H9 (cell line): ENCODE data around the gene SNRNP200. TPM values are rescaled to one million over a fixed set of nuclear protein-coding genes. Genes with fewer than 3 reads are reported as not detected.

Experiments used
- DNase-seq: peaks from one replicate; pipeline ENCODE4 v3.0.0-alpha.2; 2017
- H2AFZ ChIP-seq: one replicate; pipeline ENCODE4 v1.6.1; 2013; ENCODE audit warnings: mild to moderate bottlenecking, low read length, control low read depth, moderate library complexity
- H2AK5ac ChIP-seq: 2 replicates; pipeline ENCODE4 v1.6.1; 2013; ENCODE audit warnings: low read length, control low read depth, mixed read lengths; ENCODE audit not compliant: insufficient read length
- H2BK120ac ChIP-seq: one replicate; pipeline ENCODE4 v1.6.1; 2013; ENCODE audit warnings: low read depth, mild to moderate bottlenecking, low read length, control low read depth, inconsistent platforms; ENCODE audit not compliant: poor library complexity, severe bottlenecking
- H2BK12ac ChIP-seq: 2 replicates; pipeline ENCODE4 v1.6.1; 2013; ENCODE audit warnings: low read length, control low read depth, mixed read lengths, low read depth; ENCODE audit not compliant: insufficient read length
- H2BK15ac ChIP-seq: 2 replicates; pipeline ENCODE4 v1.6.1; 2013; ENCODE audit warnings: low read depth, low read length, control low read depth
- H2BK20ac ChIP-seq: one replicate; pipeline ENCODE4 v1.6.1; 2013; ENCODE audit warnings: low read depth, mild to moderate bottlenecking, low read length, control low read depth, inconsistent platforms; ENCODE audit not compliant: poor library complexity, severe bottlenecking
- H2BK5ac ChIP-seq: 2 replicates; pipeline ENCODE4 v1.6.1; 2013; ENCODE audit warnings: low read length, control low read depth, mixed read lengths; ENCODE audit not compliant: insufficient read length
- H3K14ac ChIP-seq: 2 replicates; pipeline ENCODE4 v1.6.1; 2013; ENCODE audit warnings: low read length, control low read depth; ENCODE audit not compliant: insufficient read depth
- H3K18ac ChIP-seq: 2 replicates; pipeline ENCODE4 v1.6.1; 2013; ENCODE audit warnings: low read depth, mild to moderate bottlenecking, mixed read lengths, low read length, control low read depth; ENCODE audit not compliant: insufficient read length
- H3K23ac ChIP-seq: 2 replicates; pipeline ENCODE4 v1.6.1; 2013; ENCODE audit warnings: low read length, control low read depth, mixed read lengths, low read depth; ENCODE audit not compliant: insufficient read length
- H3K23me2 ChIP-seq: 2 replicates; pipeline ENCODE4 v1.6.1; 2013; ENCODE audit warnings: low read depth, mild to moderate bottlenecking, mixed read lengths, low read length, control low read depth; ENCODE audit not compliant: insufficient read length, poor library complexity, severe bottlenecking
- H3K27ac ChIP-seq: 2 replicates; pipeline ENCODE4 v1.5.1; 2013; ENCODE audit warnings: low read length, control low read depth, mixed read lengths, low read depth; ENCODE audit not compliant: insufficient read length
- H3K27me3 ChIP-seq: 2 replicates; pipeline ENCODE4 v1.6.1; 2013; ENCODE audit warnings: low read length, control low read depth, inconsistent platforms; ENCODE audit not compliant: insufficient read depth
- H3K4ac ChIP-seq: 2 replicates; pipeline ENCODE4 v1.6.1; 2013; ENCODE audit warnings: low read depth, mild to moderate bottlenecking, control low read depth, inconsistent platforms, low read length, moderate library complexity
- H3K4me1 ChIP-seq: 2 replicates; pipeline ENCODE4 v1.6.1; 2013; ENCODE audit warnings: low read length, control low read depth, inconsistent platforms; ENCODE audit not compliant: insufficient read depth
- H3K4me2 ChIP-seq: 2 replicates; pipeline ENCODE4 v1.6.1; 2013; ENCODE audit warnings: low read length, control low read depth, mixed read lengths; ENCODE audit not compliant: insufficient read length, insufficient read depth
- H3K56ac ChIP-seq: 2 replicates; pipeline ENCODE4 v1.6.1; 2013; ENCODE audit warnings: low read depth, mild to moderate bottlenecking, mixed read lengths, low read length, control low read depth; ENCODE audit not compliant: insufficient read length
- H3K79me1 ChIP-seq: 2 replicates; pipeline ENCODE4 v1.6.1; 2013; ENCODE audit warnings: low read depth, mild to moderate bottlenecking, moderate library complexity, low read length, control low read depth, inconsistent platforms; ENCODE audit not compliant: insufficient read depth, poor library complexity, severe bottlenecking
- H3K79me2 ChIP-seq: 2 replicates; pipeline ENCODE4 v1.6.1; 2013; ENCODE audit warnings: low read length, control low read depth, inconsistent platforms; ENCODE audit not compliant: insufficient read depth
- H3K9ac ChIP-seq: 2 replicates; pipeline ENCODE4 v1.6.1; 2013; ENCODE audit warnings: low read length, control low read depth, mixed read lengths; ENCODE audit not compliant: insufficient read length; ENCODE audit errors: extremely low read depth
- H3K9me3 ChIP-seq: one replicate; pipeline ENCODE4 v1.6.1; 2013; ENCODE audit warnings: low read depth, low read length, inconsistent platforms; ENCODE audit not compliant: control insufficient read depth
- H3T11ph ChIP-seq: one replicate; pipeline ENCODE4 v1.6.1; 2013; ENCODE audit warnings: mild to moderate bottlenecking, low read length, control low read depth, inconsistent platforms
- H4K20me1 ChIP-seq: one replicate; pipeline ENCODE4 v1.6.1; 2013; ENCODE audit not compliant: control insufficient read depth, insufficient read length, insufficient read depth
- H4K5ac ChIP-seq: 2 replicates; pipeline ENCODE4 v1.6.1; 2013; ENCODE audit warnings: low read depth, mild to moderate bottlenecking, mixed read lengths, low read length, control low read depth; ENCODE audit not compliant: insufficient read length
- H4K8ac ChIP-seq: replicated peaks from 2 replicates; pipeline ENCODE4 v1.6.1; 2013; ENCODE audit warnings: low read length, control low read depth, mixed read lengths, low read depth; ENCODE audit not compliant: insufficient read length
- H4K91ac ChIP-seq: 2 replicates; pipeline ENCODE4 v1.6.1; 2013; ENCODE audit warnings: low read depth, mild to moderate bottlenecking, moderate library complexity, mixed read lengths, low read length, control low read depth; ENCODE audit not compliant: insufficient read length
- H3K27ac Mint-ChIP-seq, 3 experiments: 2 replicates in 2 of 3; 3 replicates in 1 of 3; pipeline ENCODE4 v1.8.0; 2020 to 2021; ENCODE audit warnings: mixed read lengths in 3 of 3, mild to moderate bottlenecking in 1 of 3, moderate library complexity in 1 of 3
- H3K27me3 Mint-ChIP-seq: 2 replicates; pipeline ENCODE4 v1.8.0; 2021; ENCODE audit warnings: low read depth, mild to moderate bottlenecking, moderate library complexity, mixed read lengths
- H3K36me3 Mint-ChIP-seq, 3 experiments: 2 replicates in 2 of 3; 3 replicates in 1 of 3; pipeline ENCODE4 v1.8.0; 2020 to 2021; ENCODE audit warnings: low read depth in 3 of 3, mixed read lengths in 3 of 3; ENCODE audit not compliant: insufficient read depth in 1 of 3
- H3K4me1 Mint-ChIP-seq, 2 experiments: 2 replicates each; pipeline ENCODE4 v1.8.0; 2020; ENCODE audit warnings: mixed read lengths in 2 of 2
- H3K4me3 Mint-ChIP-seq, 2 experiments: 2 replicates in 1 of 2; 3 replicates in 1 of 2; pipeline ENCODE4 v1.8.0; 2020 to 2021; ENCODE audit warnings: mild to moderate bottlenecking in 2 of 2, mixed read lengths in 2 of 2, moderate library complexity in 1 of 2
- H3K9me3 Mint-ChIP-seq, 2 experiments: 2 replicates in 1 of 2; 3 replicates in 1 of 2; pipeline ENCODE4 v1.8.0; 2020; ENCODE audit warnings: mild to moderate bottlenecking in 2 of 2, mixed read lengths in 2 of 2, moderate library complexity in 1 of 2
- CTCF ChIP-seq: fragments of 200-600 bp; sonication (generic); conservative IDR thresholded peaks from 3 replicates; pipeline ENCODE4 v1.8.0; 2021; ENCODE audit warnings: antibody characterized with exemption, mild to moderate bottlenecking
- WGBS: extraction: QIAGEN DNeasy Blood & Tissue Kit; methylation state at CpG from one replicate; pipeline ENCODE4 v1.1.7; 2013; ENCODE audit warnings: missing lambda C conversion rate, low lambda C conversion rate, mixed read lengths; ENCODE audit not compliant: insufficient read length; ENCODE audit errors: extremely low coverage; 5-methylcytosine and 5-hydroxymethylcytosine counted together
- total RNA-seq: library from RNA; stranded (reverse); gene quantifications from 2 replicates; pipeline ENCODE4 v1.2.1, GENCODE V29; 2021

Gene SNRNP200
- total RNA-seq, 1 experiment from 2014 or later: 215 TPM

GRCh38 chr2:96274355-96275056 is 30.8 kb downstream of the SNRNP200 start:
- Histone ChIP-seq H3K56ac (no peak overlapping the region), H2BK12ac (no peak overlapping the region), H2BK120ac (no peak overlapping the region), H3K23me2 (no peaks in the 10 kb centered on the region), H3K4ac (no peak overlapping the region), H2BK15ac (no peak overlapping the region), H3K9me3 (no peaks in the 10 kb centered on the region), H3K4me1 (no peaks in the 10 kb centered on the region), H2AFZ (no peak overlapping the region), H3K79me1 (no peaks in the 10 kb centered on the region), H2BK5ac (no peak overlapping the region), H4K91ac (no peak overlapping the region), H3K14ac (no peak overlapping the region), H4K5ac (peak overlapping the region; percentile 25), H3K79me2 (no peaks in the 10 kb centered on the region), H3K9ac (no peak overlapping the region), H3T11ph (no peak overlapping the region), H2AK5ac (no peak overlapping the region), H3K27me3 (no peaks in the 10 kb centered on the region), H2BK20ac (no peak overlapping the region), H4K20me1 (no peaks in the 10 kb centered on the region), H3K23ac (no peak overlapping the region), H4K8ac (no peak overlapping the region), H3K18ac (no peak overlapping the region), H3K4me2 (no peak overlapping the region), H3K27ac (no peak overlapping the region)
- Mint-ChIP-seq H3K27ac (peak overlapping the region in 2 of 3 experiments; percentile 59 to 83; a peak in 3 of 7 replicates), H3K36me3 (peaks cover 43 to 77% (median 72%) of the 10 kb centered on the region in 3 experiments; a peak in 6 of 7 replicates), H3K9me3 (no peaks in the 10 kb centered on the region), H3K4me1 (no peaks in the 10 kb centered on the region), H3K27me3 (no peaks in the 10 kb centered on the region; the same call in 1 of the 2 replicates), H3K4me3 (no peak overlapping the region)
- no peak for DNase-seq
- no peak for TF ChIP-seq CTCF
- no CpG with 5 or more reads among the region's 7 CpGs for WGBS
